Caco-2 (cell line): ENCODE data around the gene COQ9. TPM values are rescaled to one million over a fixed set of nuclear protein-coding genes. Genes with fewer than 3 reads are reported as not detected.

ENCODE experiments used
- BruUV-seq: library from RNA; stranded (reverse); fragments of 400-500 nt; replicated peaks from 2 replicates; lab custom pipeline; 2021; lab: Mats Ljungman, UMichigan
- CTCF ChIA-PET: fragments of 300-600 bp; sonication (Branson Sonifier 250); formaldehyde crosslinking; loops from one replicate; lab custom pipeline; 2022; ENCODE audit warnings: antibody characterized with exemption; lab: Charles Lee
- POLR2A ChIA-PET: fragments of 300-600 bp; sonication (Branson Sonifier 250); formaldehyde crosslinking; loops from one replicate; lab custom pipeline; 2022; ENCODE audit warnings: antibody characterized with exemption; lab: Charles Lee
- DNase-seq, 2 experiments: peaks; one replicate each; pipeline versions ENCODE4 v3.0.0 to v3.0.0-alpha.2; 2020 to 2022
- H3K27me3 ChIP-seq: replicated peaks from 2 replicates; pipeline ENCODE4 v1.6.0; 2011; ENCODE audit warnings: low read length; ENCODE audit not compliant: control insufficient read depth, insufficient read depth
- H3K36me3 ChIP-seq: 2 replicates; pipeline ENCODE4 v1.5.1; 2011; ENCODE audit warnings: low read length; ENCODE audit not compliant: control insufficient read depth, insufficient read depth
- H3K4me1 ChIP-seq: fragments of 250-450 bp; sonication (Bioruptor Pico); 2 replicates; pipeline ENCODE4 v1.5.1; 2020; ENCODE audit warnings: mild to moderate bottlenecking
- H3K4me3 ChIP-seq: 2 replicates; pipeline ENCODE4 v1.5.1; 2011; ENCODE audit warnings: low read depth, mild to moderate bottlenecking, control low read depth, low read length
- H3K9me3 ChIP-seq: fragments of 250-450 bp; sonication (Bioruptor Pico); 2 replicates; pipeline ENCODE4 v1.5.1; 2020; ENCODE audit warnings: mild to moderate bottlenecking, moderate library complexity
- H3K27ac Mint-ChIP-seq: one replicate; pipeline ENCODE4 v1.8.0; 2022; ENCODE audit warnings: mixed read lengths; ENCODE audit not compliant: unreplicated experiment
- H3K27me3 Mint-ChIP-seq: one replicate; pipeline ENCODE4 v1.8.0; 2022; ENCODE audit warnings: mixed read lengths; ENCODE audit not compliant: insufficient read depth, unreplicated experiment
- H3K36me3 Mint-ChIP-seq: one replicate; pipeline ENCODE4 v1.8.0; 2022; ENCODE audit warnings: mild to moderate bottlenecking, mixed read lengths; ENCODE audit not compliant: insufficient read depth, unreplicated experiment
- H3K4me1 Mint-ChIP-seq: one replicate; pipeline ENCODE4 v1.8.0; 2022; ENCODE audit warnings: low read depth, mixed read lengths; ENCODE audit not compliant: unreplicated experiment
- H3K4me3 Mint-ChIP-seq: one replicate; pipeline ENCODE4 v1.8.0; 2022; ENCODE audit warnings: mild to moderate bottlenecking, moderate library complexity, mixed read lengths; ENCODE audit not compliant: unreplicated experiment
- H3K9me3 Mint-ChIP-seq: one replicate; pipeline ENCODE4 v1.8.0; 2022; ENCODE audit warnings: mixed read lengths; ENCODE audit not compliant: unreplicated experiment
- intact Hi-C: fragments of 100-400 bp; cut with micrococcal nuclease; formaldehyde crosslinking; loops from one replicate; pipeline ENCODE4 v1.10.0; 2022; ENCODE audit not compliant: unreplicated experiment
- total RNA-seq: library from RNA; stranded (reverse); gene quantifications from 2 replicates; pipeline ENCODE4 v1.2.3, GENCODE V29; 2022
- TF ChIP-seq, protein P1 (sequence below), 2 experiments: fragments of 200-600 bp in 1 of 2; IDR thresholded peaks; 1 replicate in 1 of 2; 2 replicates in 1 of 2; pipeline versions ENCODE4 v1.5.1 to v1.8.0; 2011 to 2022; ENCODE audit warnings: antibody characterized with exemption in 1 of 2, control low read depth in 1 of 2, inconsistent platforms in 1 of 2, low read depth in 1 of 2, low read length in 1 of 2, mild to moderate bottlenecking in 1 of 2, moderate library complexity in 1 of 2; ENCODE audit not compliant: insufficient read depth in 1 of 2, severe bottlenecking in 1 of 2, unreplicated experiment in 1 of 2

The COQ9 gene
- total RNA-seq, 1 experiment from 2014 or later: 50.9 TPM

DNA sequence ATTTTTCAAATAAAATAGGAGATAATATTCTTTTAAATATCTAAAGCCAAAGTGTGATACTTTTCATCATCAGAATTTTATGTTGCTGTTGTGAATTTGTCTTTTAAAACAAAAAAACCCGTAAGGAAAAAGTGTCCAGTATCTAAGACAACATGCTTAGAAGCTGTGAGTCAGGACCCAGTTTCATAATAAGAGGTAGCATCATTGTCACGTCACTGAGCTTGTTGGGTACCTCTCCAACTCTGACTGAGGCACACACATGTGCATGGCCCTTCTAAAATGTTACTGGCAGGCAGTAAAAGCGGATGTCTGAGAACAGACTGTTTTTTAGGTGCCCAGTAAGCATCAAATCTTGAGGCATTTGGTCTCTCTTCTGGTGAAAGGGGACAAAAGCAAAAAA lies 2.6 kb upstream of the COQ9 start:
- Histone ChIP-seq H3K36me3 (peaks cover 2% of the 10 kb centered on the region; the same call in 1 of the 2 replicates), H3K9me3 (peaks cover 13% of the 10 kb centered on the region), H3K27me3 (no peaks in the 10 kb centered on the region), H3K4me3 (no peak overlapping the region), H3K4me1 (peaks cover 3% of the 10 kb centered on the region; the same call in 1 of the 2 replicates)
- no peak overlapping the region for H3K4me3 Mint-ChIP-seq
- TF ChIP-seq, protein P1, sequence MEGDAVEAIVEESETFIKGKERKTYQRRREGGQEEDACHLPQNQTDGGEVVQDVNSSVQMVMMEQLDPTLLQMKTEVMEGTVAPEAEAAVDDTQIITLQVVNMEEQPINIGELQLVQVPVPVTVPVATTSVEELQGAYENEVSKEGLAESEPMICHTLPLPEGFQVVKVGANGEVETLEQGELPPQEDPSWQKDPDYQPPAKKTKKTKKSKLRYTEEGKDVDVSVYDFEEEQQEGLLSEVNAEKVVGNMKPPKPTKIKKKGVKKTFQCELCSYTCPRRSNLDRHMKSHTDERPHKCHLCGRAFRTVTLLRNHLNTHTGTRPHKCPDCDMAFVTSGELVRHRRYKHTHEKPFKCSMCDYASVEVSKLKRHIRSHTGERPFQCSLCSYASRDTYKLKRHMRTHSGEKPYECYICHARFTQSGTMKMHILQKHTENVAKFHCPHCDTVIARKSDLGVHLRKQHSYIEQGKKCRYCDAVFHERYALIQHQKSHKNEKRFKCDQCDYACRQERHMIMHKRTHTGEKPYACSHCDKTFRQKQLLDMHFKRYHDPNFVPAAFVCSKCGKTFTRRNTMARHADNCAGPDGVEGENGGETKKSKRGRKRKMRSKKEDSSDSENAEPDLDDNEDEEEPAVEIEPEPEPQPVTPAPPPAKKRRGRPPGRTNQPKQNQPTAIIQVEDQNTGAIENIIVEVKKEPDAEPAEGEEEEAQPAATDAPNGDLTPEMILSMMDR (IDR thresholded peaks at IDR 0.05; ENCODE audit: insufficient read depth in 1 of 2, low read depth in 1 of 2, low read length in 1 of 2, severe bottlenecking in 1 of 2, unreplicated experiment in 1 of 2): no peak
- BruUV-seq: no TSS peak
- ChIA-PET CTCF (interaction anchor here (0.6 kb wide), 1 partner anchor 26 kb away, joined by 3 read pairs; no protein-coding TSS in a partner anchor), POLR2A (no interaction called here)
- intact Hi-C loops: no loop called here
- H3K4me1 Mint-ChIP-seq: peaks cover 5% of the 10 kb centered on the region
- H3K36me3 Mint-ChIP-seq: peaks cover 41% of the 10 kb centered on the region
- DNase-seq: no peak
- H3K27ac Mint-ChIP-seq: no peak overlapping the region
- no peaks in the 10 kb centered on the region for H3K27me3 Mint-ChIP-seq
- peaks cover 14% of the 10 kb centered on the region for H3K9me3 Mint-ChIP-seq

- no peak overlapping the region for H3K27ac Mint-ChIP-seq
- intact Hi-C loops: no loop called here
- POLR2A ChIA-PET: no interaction called here
These were observed 1.8 kb upstream of the COQ9 start for GRCh38 chr16:57445510-57445909.

GRCh38 chr16:57446531-57447185 lies 621 bp upstream of the COQ9 start:
- Mint-ChIP-seq H3K27me3 (no peaks in the 10 kb centered on the region), H3K4me3 (peak overlapping the region; percentile 90), H3K27ac (peak overlapping the region; percentile 97), H3K36me3 (peaks cover 32% of the 10 kb centered on the region), H3K4me1 (peaks cover 5% of the 10 kb centered on the region), H3K9me3 (no peaks in the 10 kb centered on the region)
- POLR2A ChIA-PET: interaction anchor here (0.6 to 1.6 kb wide), 17 partner anchors 13 to 1035 kb away, joined by 3 to 16 read pairs (median 5); partner anchors contain the start of genes ARL2BP, KATNB1, POLR2C and PSME3IP1
- Histone ChIP-seq H3K36me3 (no peaks in the 10 kb centered on the region), H3K9me3 (no peaks in the 10 kb centered on the region), H3K4me1 (peaks cover 3% of the 10 kb centered on the region; the same call in 1 of the 2 replicates), H3K27me3 (no peaks in the 10 kb centered on the region), H3K4me3 (peak overlapping the region; percentile 93)
- no TSS peak for BruUV-seq
- intact Hi-C loops: loop anchor here (1.0 kb wide), 1 partner anchor 16 kb away; the partner anchor contains the start of gene POLR2C
- TF ChIP-seq, protein P1 (IDR thresholded peaks at IDR 0.05; ENCODE audit: insufficient read depth in 1 of 2, low read depth in 1 of 2, low read length in 1 of 2, severe bottlenecking in 1 of 2, unreplicated experiment in 1 of 2): no peak
- peak in 1 of 2 experiments; percentile 51 for DNase-seq
- CTCF ChIA-PET: interaction anchor here (0.6 to 2.1 kb wide), 12 partner anchors 14 to 288 kb away, joined by 3 to 13 read pairs (median 4); partner anchors contain the start of gene POLR2C

More at GRCh38 chr16:57445510-57445909, 1.8 kb upstream of the COQ9 start:
- Histone ChIP-seq H3K4me1 (peaks cover 3% of the 10 kb centered on the region; the same call in 1 of the 2 replicates), H3K36me3 (peaks cover under 1% of the 10 kb centered on the region; the same call in 1 of the 2 replicates), H3K9me3 (peaks cover 5% of the 10 kb centered on the region), H3K4me3 (no peak overlapping the region), H3K27me3 (no peaks in the 10 kb centered on the region)
- TF ChIP-seq, protein P1 (IDR thresholded peaks at IDR 0.05; ENCODE audit: insufficient read depth in 1 of 2, low read depth in 1 of 2, low read length in 1 of 2, severe bottlenecking in 1 of 2, unreplicated experiment in 1 of 2): no peak
- CTCF ChIA-PET: no interaction called here
- Mint-ChIP-seq H3K27me3 (no peaks in the 10 kb centered on the region), H3K4me1 (peaks cover 5% of the 10 kb centered on the region), H3K9me3 (peaks cover 6% of the 10 kb centered on the region), H3K36me3 (peaks cover 33% of the 10 kb centered on the region), H3K4me3 (no peak overlapping the region)
- no peak for DNase-seq
- BruUV-seq: no TSS peak
